Inflammatory macrophage (primary cell): ENCODE results near the gene ABCC8.

Source experiments
- DNase-seq, 2 donors: peaks; one replicate each; pipeline ENCODE4 v3.0.0-alpha.2; 2020 to 2022
- total RNA-seq, 18 experiments: gene quantifications; one replicate each; lab custom pipeline; 2026; ENCODE audit warnings: mixed read lengths in 6 of 18, inconsistent platforms in 2 of 18; lab: John Stamatoyannopoulos, UW

Gene ABCC8
- 0 to 0.59 (median 0.06) reads per million in 18 experiments for total RNA-seq

DNA sequence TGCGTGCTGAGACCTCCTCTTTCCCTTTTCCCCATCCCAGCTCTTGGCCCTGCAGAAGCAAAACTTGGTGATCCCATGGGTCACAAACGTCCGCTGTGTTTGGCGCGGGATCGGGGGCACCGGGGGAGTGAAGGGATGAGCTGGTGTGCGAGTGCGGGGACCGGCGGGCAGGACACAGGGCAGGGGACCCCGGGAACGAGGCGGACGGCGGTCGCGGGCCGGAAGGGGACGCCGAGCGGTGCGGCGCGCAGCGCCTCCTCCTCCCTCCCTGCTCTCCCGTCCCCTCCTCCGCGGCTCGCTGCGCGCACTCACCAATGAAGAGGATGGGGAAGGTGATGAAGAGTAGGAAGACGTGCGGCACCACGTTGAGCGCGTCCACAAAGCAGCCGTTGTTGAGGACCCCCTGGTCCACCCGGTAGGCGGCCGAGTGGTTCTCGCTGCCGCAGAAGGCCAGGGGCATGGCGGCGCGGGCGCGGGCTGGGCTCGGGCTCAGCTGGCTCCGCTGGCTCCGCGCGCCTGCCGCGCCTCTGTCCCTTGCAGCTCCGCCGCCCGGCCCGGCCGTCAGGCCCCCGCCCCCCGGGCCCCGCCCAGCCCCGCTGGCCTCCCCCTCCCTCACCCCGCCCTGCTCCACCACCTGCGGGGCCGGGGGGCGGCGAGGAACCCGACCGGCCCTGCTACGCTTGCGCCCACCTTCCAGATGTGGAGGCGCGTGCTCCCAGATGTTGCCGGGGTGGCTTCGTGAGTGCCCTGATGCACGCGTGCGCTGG is at the start of gene ABCC8:
TSS of gene ABCC8 (minus strand) at position 529 of the 767 bp plus-strand sequence. CDS start at position 460, 69 bp downstream.
- no peak for DNase-seq

DNA sequence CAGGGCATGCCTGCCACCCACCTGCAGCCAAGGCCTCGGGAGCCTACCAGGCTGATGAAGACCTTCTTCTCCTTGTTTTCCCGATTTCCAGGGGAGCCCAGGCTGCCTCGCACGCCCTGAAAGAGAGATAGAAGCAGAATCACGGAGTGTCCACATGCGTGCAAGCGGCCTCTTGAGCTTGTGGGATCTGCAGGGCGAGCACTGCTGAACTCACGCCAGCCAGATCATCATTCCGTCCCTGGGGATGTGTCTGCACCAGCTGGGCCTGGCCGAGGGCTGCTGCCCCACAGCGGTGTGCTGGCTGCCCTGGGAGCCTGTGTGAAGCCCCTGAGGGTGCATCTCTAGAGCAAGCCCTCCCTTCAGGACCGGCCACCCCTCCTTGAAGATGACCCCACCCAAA is 49.7 kb upstream of the ABCC8 start:
- no peak for DNase-seq

- no peak for DNase-seq
These were observed 48.9 kb upstream of the ABCC8 start for GRCh38 chr11:17525570-17525969.

- DNase-seq, result no peak
These were observed 47.6 kb upstream of the ABCC8 start for GRCh38 chr11:17524221-17524620.

DNA sequence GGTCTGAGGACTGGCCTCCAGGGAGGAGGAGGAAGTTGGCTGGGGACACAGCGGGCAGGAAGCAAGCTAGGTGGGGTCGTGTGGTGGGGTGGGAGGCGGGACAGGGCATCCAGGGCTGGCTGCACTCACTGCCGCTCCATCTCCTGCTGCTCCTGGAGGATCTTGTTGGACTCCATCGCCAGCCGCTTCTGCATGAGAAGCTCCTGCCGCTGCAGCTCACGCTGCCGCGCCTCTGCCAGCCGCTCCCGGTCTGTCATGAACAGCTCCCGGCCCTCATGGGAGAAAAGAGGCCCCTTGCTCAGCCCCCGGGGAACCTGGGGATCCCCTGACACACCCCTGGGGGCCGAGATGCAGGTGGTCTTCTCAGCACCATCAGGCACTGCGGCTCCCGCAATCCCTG is 46.0 kb upstream of the ABCC8 start:
- DNase-seq, result no peak

DNA sequence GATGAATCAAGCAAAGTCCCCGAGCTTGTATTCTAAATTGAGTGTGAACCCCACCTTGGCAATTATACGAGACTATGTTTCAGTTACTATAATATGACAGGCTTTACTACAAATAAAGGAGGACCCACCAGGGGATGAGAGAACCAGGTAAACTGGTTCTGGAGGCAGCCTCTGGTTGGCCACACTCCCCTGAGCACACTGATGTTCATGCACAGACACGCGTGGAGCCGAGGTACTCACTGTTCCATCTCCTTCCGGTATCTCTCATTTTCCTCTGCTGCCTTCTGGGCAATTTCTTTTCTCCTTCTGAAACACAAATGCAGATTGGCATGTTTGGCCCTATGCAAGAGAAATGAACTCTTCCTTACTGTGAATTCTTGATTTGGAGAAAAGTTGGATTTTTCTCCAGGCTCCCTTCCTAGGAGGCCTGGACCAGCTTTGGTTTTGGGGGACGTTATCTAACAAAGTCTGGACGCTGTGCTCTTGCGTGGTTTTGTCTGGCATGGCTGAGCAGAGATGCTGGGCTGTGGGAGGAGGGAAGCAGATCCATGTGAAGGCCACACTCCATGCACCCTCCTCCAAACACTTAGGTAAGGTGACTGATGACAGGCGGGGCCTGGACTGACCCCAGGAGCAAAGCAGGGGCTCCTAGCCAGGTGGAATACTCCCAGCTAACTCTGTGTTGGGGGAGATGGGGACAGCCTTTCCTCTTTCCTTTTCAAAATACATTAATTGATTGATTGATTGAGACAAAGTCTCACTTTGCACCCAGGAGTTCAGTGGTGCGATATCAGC is 44.7 kb upstream of the ABCC8 start:
- DNase-seq, result no peak

GRCh38 chr11:17519061-17519885 is 42.6 kb upstream of the ABCC8 start:
- no peak for DNase-seq

- no peak for DNase-seq
These were observed 41.7 kb upstream of the ABCC8 start for GRCh38 chr11:17518366-17518765.

- DNase-seq, result no peak
These were observed 40.5 kb upstream of the ABCC8 start for GRCh38 chr11:17517186-17517585.

GRCh38 chr11:17516551-17517150 is 40.0 kb upstream of the ABCC8 start:
- DNase-seq, result no peak

DNA sequence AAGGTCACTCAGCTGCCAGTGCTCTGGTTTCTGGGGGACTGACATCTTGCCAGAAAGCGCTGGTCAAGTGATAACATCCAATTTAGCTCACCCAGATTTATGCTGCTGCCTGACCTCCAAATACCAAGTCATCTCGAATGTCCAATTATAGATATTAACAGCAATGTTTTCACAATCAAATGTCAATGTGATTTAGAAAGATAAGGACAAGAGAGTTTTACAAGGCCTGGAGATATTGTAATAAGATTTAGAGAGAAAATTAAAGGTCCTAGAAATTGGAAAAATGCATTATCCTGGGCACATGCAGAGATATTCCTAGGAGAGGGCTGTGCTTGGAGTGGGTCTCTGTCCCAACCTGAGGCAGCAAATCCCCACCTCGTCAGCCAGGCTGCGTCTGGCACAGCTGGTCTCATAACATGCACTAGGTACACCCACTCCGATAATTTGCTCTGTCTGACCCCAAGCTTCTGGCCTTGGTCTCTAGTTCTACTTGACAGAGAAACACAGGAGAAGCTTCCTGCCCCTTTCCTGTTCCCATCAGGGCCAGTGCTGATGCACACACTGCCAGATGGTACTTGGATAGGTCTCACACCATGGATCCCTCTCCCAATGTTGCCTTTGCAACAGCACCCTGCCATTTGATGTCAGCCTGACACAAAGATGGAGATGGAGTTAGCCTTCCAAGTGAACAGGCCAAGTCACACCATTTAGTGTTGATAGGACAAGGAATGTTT is 39.0 kb upstream of the ABCC8 start:
- no peak for DNase-seq

- DNase-seq, result no peak
These were observed 37.8 kb upstream of the ABCC8 start for GRCh38 chr11:17514476-17514875.

DNA sequence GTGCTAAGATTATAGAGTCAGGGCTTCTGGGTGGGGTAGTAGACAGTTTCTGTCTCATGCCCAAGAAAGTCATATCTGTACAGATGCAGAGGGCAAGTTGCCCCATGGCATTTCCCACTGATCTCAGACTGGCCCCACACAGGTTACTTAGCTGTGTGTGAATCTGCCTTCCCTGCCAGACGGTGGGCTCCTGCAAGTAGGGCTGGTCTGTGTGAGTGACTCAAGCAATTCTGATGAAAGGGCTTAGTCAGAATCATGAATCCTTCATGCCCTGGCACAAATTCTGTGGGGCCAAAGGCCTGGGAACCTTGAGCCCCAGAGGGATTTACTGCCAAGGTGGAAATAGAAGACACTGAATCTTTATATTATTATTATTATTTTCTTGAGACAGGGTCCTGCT is 37.2 kb upstream of the ABCC8 start:
- no peak for DNase-seq

DNA sequence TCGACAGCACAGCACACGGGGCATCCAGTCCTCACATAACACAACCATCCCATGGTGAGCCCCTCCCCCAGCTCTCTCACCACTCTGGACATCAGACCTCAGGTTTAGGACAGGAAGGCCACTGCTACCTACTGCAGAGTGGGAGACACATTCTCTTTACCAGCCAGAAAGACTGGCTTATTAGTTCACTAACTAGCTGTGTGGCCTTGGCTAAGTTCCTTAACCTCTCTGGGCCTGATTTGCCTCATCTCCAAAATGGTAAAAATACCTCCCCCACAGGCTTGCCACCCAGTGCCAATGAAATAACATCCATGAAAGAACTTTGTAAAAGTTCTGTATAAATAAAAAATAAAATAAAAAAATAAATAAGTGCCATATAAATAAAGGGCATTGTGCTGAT is 35.5 kb upstream of the ABCC8 start:
- no peak for DNase-seq

GRCh38 chr11:17511571-17511970 is 34.9 kb upstream of the ABCC8 start:
- no peak for DNase-seq

DNA sequence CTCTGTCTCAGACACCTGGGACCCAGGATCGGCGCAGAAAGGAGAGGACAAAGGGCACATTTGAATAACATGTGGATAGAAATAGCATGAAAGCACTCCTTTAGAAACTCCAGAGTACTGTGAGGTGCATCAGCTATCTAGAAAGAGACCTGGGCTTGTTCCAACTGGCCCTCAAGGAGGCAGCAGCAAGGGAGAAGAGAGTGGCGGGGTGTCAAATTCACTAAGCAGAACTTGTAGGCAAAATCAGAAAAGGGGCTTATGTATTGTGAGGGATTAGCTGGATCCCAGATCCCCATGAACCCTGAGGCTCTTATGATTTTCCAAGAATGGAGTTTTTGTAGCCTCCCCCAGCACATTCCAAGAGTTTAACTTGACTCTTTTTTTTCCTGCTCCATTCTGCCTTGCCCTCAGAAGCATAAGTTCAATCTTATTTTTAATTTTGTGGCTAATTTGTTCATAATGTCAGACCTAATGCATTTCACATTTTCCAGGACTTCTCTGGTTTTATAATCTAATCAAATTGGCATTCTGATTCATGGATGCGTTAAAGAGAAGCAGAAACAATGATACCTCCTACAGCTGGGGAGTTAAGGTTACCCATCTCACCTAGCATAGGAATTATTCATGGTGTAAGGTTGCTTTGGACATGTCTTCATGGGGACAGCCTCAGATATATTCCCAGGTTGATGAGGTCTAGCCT is 34.0 kb upstream of the ABCC8 start:
- no peak for DNase-seq

GRCh38 chr11:17508791-17509190 is 32.1 kb upstream of the ABCC8 start:
- DNase-seq, result no peak

- DNase-seq, result no peak
These were observed 31.7 kb upstream of the ABCC8 start for GRCh38 chr11:17508306-17508705.

- no peak for DNase-seq
These were observed 31.1 kb upstream of the ABCC8 start for GRCh38 chr11:17507773-17508172.

DNA sequence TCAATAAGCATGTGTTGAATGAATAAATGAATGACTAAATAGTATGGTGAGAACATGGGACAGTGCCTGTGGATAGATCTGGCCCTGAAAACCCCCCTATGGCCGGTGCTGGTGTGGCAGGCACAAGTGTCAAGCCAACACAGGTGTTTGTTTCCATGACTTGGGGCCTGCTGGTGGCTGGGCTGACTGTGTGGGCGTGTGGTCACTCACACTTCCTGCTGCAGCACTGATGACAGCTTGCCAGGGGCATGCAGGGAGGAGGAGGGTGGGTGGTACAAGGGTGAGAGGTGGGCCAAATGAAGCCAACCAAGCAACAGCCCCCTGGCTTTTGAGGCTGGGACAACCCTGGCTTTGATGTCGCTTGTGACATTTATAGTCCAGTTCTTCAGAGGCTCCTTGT is 30.3 kb upstream of the ABCC8 start:
- DNase-seq, result peak in 1 of 2 donors; percentile 20

DNA sequence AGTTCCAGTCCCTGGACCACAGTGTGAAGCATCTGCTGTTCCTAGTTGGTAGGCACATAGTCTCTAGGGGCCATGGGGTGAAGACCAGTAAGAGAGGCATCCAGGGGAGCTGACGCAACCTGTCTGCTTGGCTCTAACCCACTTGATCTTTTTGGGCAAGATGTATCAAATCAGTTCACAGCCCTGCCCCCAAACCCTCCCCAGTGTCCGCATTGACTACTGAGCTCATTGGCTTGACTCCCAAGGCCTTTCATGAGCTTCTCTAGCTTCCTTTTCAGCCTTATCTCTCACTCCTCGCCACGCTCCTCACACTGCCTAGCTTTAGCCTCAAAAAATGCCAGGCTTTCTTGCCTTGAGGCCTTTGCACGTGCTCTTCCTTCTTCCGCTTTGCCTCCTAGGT is 29.7 kb upstream of the ABCC8 start:
- DNase-seq, result no peak
